ENCODE results near the gene NEK11. TPM values are rescaled to one million over a fixed set of nuclear protein-coding genes. Genes with fewer than 3 reads are reported as not detected.

The NEK11 gene
- polyA plus RNA-seq, 3 donors: 0.31 to 0.56 (median 0.43) TPM

- no peak overlapping the region for H3K4me3 ChIP-seq (replicated peaks in 1 of 3; ENCODE audit: low read depth in 2 of 3, low read length in 3 of 3)
- peaks cover 9 to 15% of the 10 kb centered on the region in 2 donors for H3K4me1 ChIP-seq (ENCODE audit: control insufficient read depth in 1 of 2, insufficient read depth in 2 of 2, low read length in 2 of 2)
- H3K36me3 ChIP-seq (replicated peaks in 1 of 2; ENCODE audit: control insufficient read depth in 1 of 2, insufficient read depth in 2 of 2, low read length in 2 of 2): peaks cover 10 to 38% of the 10 kb centered on the region in 2 donors
- Mint-ChIP-seq H3K27ac (peak overlapping the region in 2 of 7 donors; percentile 4 to 41), H3K4me3 (no peak overlapping the region), H3K27me3 (ENCODE audit: low read depth in 3 of 3) (peaks cover 0 to 4% (median 0%) of the 10 kb centered on the region in 3 donors), H3K4me1 (peaks cover 12% of the 10 kb centered on the region), H3K9me3 (peaks cover 0 to 5% (median 0%) of the 10 kb centered on the region in 7 donors), H3K36me3 (peaks cover 27 to 41% of the 10 kb centered on the region in 2 donors)
- peak overlapping the region in 1 of 2 donors; percentile 55 for H3K27ac ChIP-seq (ENCODE audit: low read depth in 1 of 2, low read length in 2 of 2)
- no peaks in the 10 kb centered on the region for H4K20me1 ChIP-seq (ENCODE audit: insufficient read depth, low read length)
- no peak overlapping the region for H2AFZ ChIP-seq (ENCODE audit: insufficient read depth, low read depth, low read length, poor library complexity, severe bottlenecking)
- H3K27me3 ChIP-seq (ENCODE audit: control insufficient read depth in 2 of 2, insufficient read depth in 2 of 2, low read length in 2 of 2): no peaks in the 10 kb centered on the region
- no peak for DNase-seq
- no peaks in the 10 kb centered on the region for H3K9me3 ChIP-seq (replicated peaks in 1 of 2; ENCODE audit: control insufficient read depth in 1 of 2, insufficient read depth in 1 of 2, low read length in 2 of 2)
- H3K79me2 ChIP-seq (ENCODE audit: insufficient read depth, low read length): no peaks in the 10 kb centered on the region
- no peak overlapping the region for H3K9ac ChIP-seq (ENCODE audit: insufficient read depth, low read length, poor library complexity, severe bottlenecking)
- intact Hi-C loops (cut with micrococcal nuclease): no loop called here
- TF ChIP-seq CTCF (IDR thresholded peaks at IDR 0.05): no peak
- no peak overlapping the region for H3K4me2 ChIP-seq (replicated peaks; ENCODE audit: extremely low read depth, low read length, poor library complexity, severe bottlenecking)
- 100% methylated on average over 4 of the region's 5 CpGs for WGBS (ENCODE audit: insufficient coverage)
These were observed 35.6 kb upstream of the NEK11 start for GRCh38 chr3:130991126-130991525.

GRCh38 chr3:130992344-130992743 is 34.3 kb upstream of the NEK11 start:
- H3K27ac Mint-ChIP-seq: no peak overlapping the region
- no peak overlapping the region for H3K4me3 Mint-ChIP-seq
- no peaks in the 10 kb centered on the region for H3K79me2 ChIP-seq (ENCODE audit: insufficient read depth, low read length)
- H3K4me2 ChIP-seq (replicated peaks; ENCODE audit: extremely low read depth, low read length, poor library complexity, severe bottlenecking): no peak overlapping the region
- DNase-seq: no peak
- no peak overlapping the region for H2AFZ ChIP-seq (ENCODE audit: insufficient read depth, low read depth, low read length, poor library complexity, severe bottlenecking)
- H3K9me3 ChIP-seq (replicated peaks in 1 of 2; ENCODE audit: control insufficient read depth in 1 of 2, insufficient read depth in 1 of 2, low read length in 2 of 2): no peaks in the 10 kb centered on the region
- H3K36me3 ChIP-seq (replicated peaks in 1 of 2; ENCODE audit: control insufficient read depth in 1 of 2, insufficient read depth in 2 of 2, low read length in 2 of 2): peaks cover 10 to 43% of the 10 kb centered on the region in 2 donors
- TF ChIP-seq CTCF (IDR thresholded peaks at IDR 0.05): no peak
- no peak overlapping the region for H3K27ac ChIP-seq (ENCODE audit: low read depth in 1 of 2, low read length in 2 of 2)
- WGBS (ENCODE audit: insufficient coverage): 100% methylated on average over 2 of the region's 3 CpGs
- intact Hi-C loops (cut with micrococcal nuclease): no loop called here
- peaks cover 27 to 36% of the 10 kb centered on the region in 2 donors for H3K36me3 Mint-ChIP-seq
- no peak overlapping the region for H3K9ac ChIP-seq (ENCODE audit: insufficient read depth, low read length, poor library complexity, severe bottlenecking)
- H3K4me1 ChIP-seq (ENCODE audit: control insufficient read depth in 1 of 2, insufficient read depth in 2 of 2, low read length in 2 of 2): peaks cover 15 to 22% of the 10 kb centered on the region in 2 donors
- peaks cover 0 to 5% (median 0%) of the 10 kb centered on the region in 7 donors for H3K9me3 Mint-ChIP-seq
- no peak overlapping the region for H3K4me3 ChIP-seq (replicated peaks in 1 of 3; ENCODE audit: low read depth in 2 of 3, low read length in 3 of 3)
- H3K27me3 Mint-ChIP-seq (ENCODE audit: low read depth in 3 of 3): peaks cover 0 to 2% (median 0%) of the 10 kb centered on the region in 3 donors
- no peaks in the 10 kb centered on the region for H4K20me1 ChIP-seq (ENCODE audit: insufficient read depth, low read length)
- peaks cover 18% of the 10 kb centered on the region for H3K4me1 Mint-ChIP-seq
- H3K27me3 ChIP-seq (ENCODE audit: control insufficient read depth in 2 of 2, insufficient read depth in 2 of 2, low read length in 2 of 2): no peaks in the 10 kb centered on the region
